ENCODE measurements around the gene GARNL3. TPM values are rescaled to one million over a fixed set of nuclear protein-coding genes. Genes with fewer than 3 reads are reported as not detected.

Gene GARNL3
- total and polyA plus RNA-seq, 8 donors, result 2.3 to 7.1 (median 3.4) TPM

DNA sequence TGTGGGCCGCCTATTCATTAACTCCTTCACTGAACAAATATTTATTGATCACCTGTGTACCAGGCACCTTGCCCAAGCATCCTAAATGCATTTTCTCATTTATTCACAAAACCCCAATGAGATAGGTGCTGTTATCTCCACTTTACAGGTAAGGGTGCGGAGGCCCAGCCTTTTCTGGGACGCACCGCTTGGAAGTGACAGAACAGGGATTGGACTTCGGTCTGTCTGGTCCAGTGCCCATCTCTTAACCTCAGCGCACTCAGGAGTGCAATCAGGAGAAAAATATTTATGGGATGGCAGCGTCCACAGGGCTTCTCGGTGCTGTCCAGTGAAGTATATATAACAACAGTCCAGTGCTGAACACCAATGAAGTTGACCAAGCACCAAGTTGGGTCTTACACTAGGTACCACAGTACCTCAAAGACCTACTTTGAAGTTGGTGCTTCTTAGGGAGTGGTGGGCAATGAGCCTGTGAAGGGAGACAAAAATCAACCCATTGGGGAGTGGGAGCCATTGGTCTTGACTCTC lies 18.9 kb upstream of the GARNL3 start:
- Histone ChIP-seq H3K27me3 (no peaks in the 10 kb centered on the region), H3K4me3 (peak overlapping the region; percentile 37 to 60 (median 52)), H3K27ac (no peak overlapping the region), H3K9me3 (no peaks in the 10 kb centered on the region), H3K36me3 (no peaks in the 10 kb centered on the region), H3K4me1 (no peaks in the 10 kb centered on the region)
- 18 to 27% methylated on average over 8 of the region's 8 CpGs for WGBS, 2 donors
- ATAC-seq (peak in 3 of 4 donors; percentile 3 to 17 (median 8)), DNase-seq (peak in 1 of 6 donors; percentile 6), FAIRE-seq (no peak)
- no peak for TF ChIP-seq CTCF (IDR thresholded peaks at IDR 0.05)
- intact Hi-C loops (cut with DNase I), result no loop called here

GRCh38 chr9:127248241-127248640 lies 16.3 kb upstream of the GARNL3 start:
- H3K36me3 ChIP-seq, result no peaks in the 10 kb centered on the region
- ATAC-seq, result no peak
- no peaks in the 10 kb centered on the region for H3K9me3 ChIP-seq
- no peak overlapping the region for H3K27ac ChIP-seq
- 84 to 93% methylated on average over 3 of the region's 3 CpGs for WGBS, 2 donors
- H3K27me3 ChIP-seq, result no peaks in the 10 kb centered on the region
- intact Hi-C loops (cut with DNase I), result no loop called here
- FAIRE-seq, result no peak
- no peaks in the 10 kb centered on the region for H3K4me1 ChIP-seq
- DNase-seq, result no peak
- no peak overlapping the region for H3K4me3 ChIP-seq
- TF ChIP-seq CTCF (IDR thresholded peaks at IDR 0.05), result no peak

DNA sequence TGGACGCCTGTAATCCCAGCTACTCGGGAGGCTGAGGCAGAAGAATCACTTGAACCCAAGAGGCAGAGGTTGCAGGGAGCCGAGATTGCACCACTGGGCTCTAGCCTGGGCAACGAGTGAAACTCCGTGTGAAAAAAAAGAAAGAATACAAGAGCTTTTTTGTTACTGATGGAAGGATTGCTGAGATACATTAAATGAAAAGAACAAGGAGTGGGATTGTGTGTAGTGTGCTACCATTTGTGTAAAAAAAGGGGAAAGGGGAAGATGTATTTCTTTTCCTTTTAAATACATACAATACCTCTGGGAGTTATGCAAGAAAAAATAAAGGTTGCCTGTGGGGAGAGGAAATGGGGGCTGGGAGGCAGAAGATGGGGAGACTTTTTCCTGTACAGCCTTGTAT lies 14.7 kb upstream of the GARNL3 start:
- intact Hi-C loops (cut with DNase I), result no loop called here

DNA sequence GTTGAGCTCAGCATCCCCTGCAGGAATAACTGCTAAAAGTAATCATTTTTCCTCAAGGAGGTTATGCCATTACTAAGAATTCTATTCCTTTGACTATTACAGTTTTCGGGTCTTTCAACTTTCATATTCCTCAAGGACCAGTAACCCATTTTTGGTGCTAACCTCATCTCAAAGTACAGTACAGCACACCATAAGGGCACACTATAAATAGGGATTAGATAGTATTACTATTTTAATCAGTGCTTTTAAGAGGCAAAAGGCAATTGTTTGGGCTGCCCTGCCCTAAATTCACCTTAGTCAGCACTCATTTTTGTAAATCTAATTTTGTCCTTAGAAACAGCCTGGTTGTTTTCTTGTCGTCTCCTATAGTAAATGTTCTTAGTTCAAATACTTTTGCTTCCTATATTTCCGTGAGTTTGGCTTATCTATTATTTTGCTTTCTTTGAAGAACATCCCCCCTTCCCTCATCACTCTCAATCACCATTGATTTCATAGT lies 13.6 kb upstream of the GARNL3 start:
- 81 to 83% methylated on average over 3 of the region's 3 CpGs for WGBS, 2 donors
- no peaks in the 10 kb centered on the region for H3K36me3 ChIP-seq
- H3K27ac ChIP-seq, result no peak overlapping the region
- ATAC-seq, result no peak
- H3K4me1 ChIP-seq, result no peaks in the 10 kb centered on the region
- intact Hi-C loops (cut with DNase I), result no loop called here
- TF ChIP-seq CTCF (IDR thresholded peaks at IDR 0.05), result no peak
- FAIRE-seq, result no peak
- DNase-seq, result no peak
- no peaks in the 10 kb centered on the region for H3K27me3 ChIP-seq
- no peaks in the 10 kb centered on the region for H3K9me3 ChIP-seq
- H3K4me3 ChIP-seq, result no peak overlapping the region

More for the DNA sequence above, 14.7 kb upstream of the GARNL3 start:
- TF ChIP-seq CTCF (IDR thresholded peaks at IDR 0.05), result no peak
- Histone ChIP-seq H3K27me3 (no peaks in the 10 kb centered on the region), H3K9me3 (no peaks in the 10 kb centered on the region), H3K36me3 (no peaks in the 10 kb centered on the region), H3K4me1 (no peaks in the 10 kb centered on the region), H3K4me3 (no peak overlapping the region), H3K27ac (no peak overlapping the region)
- DNase-seq (no peak), ATAC-seq (no peak), FAIRE-seq (no peak)
- 80 to 90% methylated on average over 5 of the region's 5 CpGs for WGBS, 2 donors

Measured in pancreas (tissue), 10 donors.